Activated CD8-positive, alpha-beta memory T cell treated with anti-CD3 and anti-CD28 coated beads for 1 hour (primary cell): ENCODE measurements around the gene IPCEF1.

Experiments used
- DNase-seq, 2 donors: peaks; one replicate each; pipeline ENCODE4 v3.0.0-alpha.2; 2020; ENCODE audit warnings: low read depth in 1 of 2; ENCODE audit errors: extremely low read depth in 1 of 2

Gene IPCEF1

GRCh38 chr6:154117485-154117884, 239.1 kb downstream of the IPCEF1 start:
- no peak for DNase-seq

GRCh38 chr6:154113392-154113791, 243.2 kb downstream of the IPCEF1 start:
- DNase-seq: no peak

DNA sequence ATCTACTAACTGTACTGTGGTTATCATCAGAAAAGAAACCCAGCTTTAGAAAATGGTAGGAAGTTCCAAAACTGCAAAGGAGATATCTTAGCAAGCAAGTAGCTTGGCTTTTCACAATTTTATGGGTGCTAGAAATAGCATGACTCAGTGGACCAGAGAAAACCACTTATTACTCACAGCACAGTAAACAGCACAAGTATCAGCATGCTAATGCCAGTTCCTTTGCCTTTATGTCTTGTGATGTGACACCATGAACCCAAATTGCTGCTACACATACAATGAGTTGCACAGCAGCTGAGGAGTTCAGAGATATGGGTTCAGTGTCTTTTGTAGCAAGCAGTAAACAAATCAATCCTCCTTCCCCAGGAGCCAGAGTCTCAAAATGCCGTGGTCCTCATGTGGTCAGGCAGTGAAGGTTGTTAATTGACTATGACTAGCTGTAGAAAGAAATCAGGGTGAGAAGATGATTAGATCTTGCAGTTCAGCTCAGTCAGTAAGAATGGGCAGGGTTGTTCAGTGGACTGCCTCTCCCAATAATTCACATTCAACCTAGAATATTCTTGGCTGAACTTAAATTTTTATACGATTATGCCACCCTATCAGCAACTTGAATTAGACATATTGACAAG, 244.3 kb downstream of the IPCEF1 start:
- no peak for DNase-seq

GRCh38 chr6:154111025-154111424, 245.6 kb downstream of the IPCEF1 start:
- DNase-seq: no peak

GRCh38 chr6:154106251-154106650, 250.4 kb downstream of the IPCEF1 start:
- DNase-seq: no peak
